GM12878 (cell line): ENCODE data around the gene LHFPL3.

Experiments used
- CTCF ChIP-seq, 3 experiments: IDR thresholded peaks in 2 of 3; conservative IDR thresholded peaks in 1 of 3; 2 replicates each; pipeline ENCODE4 v1.5.1; 2011; ENCODE audit warnings: low read depth in 3 of 3, low read length in 3 of 3, mild to moderate bottlenecking in 3 of 3, control low read depth in 2 of 3, moderate library complexity in 2 of 3, inconsistent platforms in 1 of 3, mixed read lengths in 1 of 3; ENCODE audit not compliant: control insufficient read depth in 2 of 3, insufficient read depth in 1 of 3; ENCODE audit errors: extremely low read depth in 1 of 3
- POLR2A ChIP-seq: IDR thresholded peaks from 2 replicates; pipeline ENCODE4 v1.6.1; 2011; ENCODE audit warnings: low read depth, mild to moderate bottlenecking, low read length
- RFX5 ChIP-seq: IDR thresholded peaks from 2 replicates; pipeline ENCODE4 v1.6.1; 2011; ENCODE audit warnings: low read depth, low read length, improper control_type of control experiment
- ZNF274 ChIP-seq: IDR thresholded peaks from one replicate; pipeline ENCODE4 v1.8.0; 2011; ENCODE audit not compliant: insufficient read length, insufficient read depth
- TF ChIP-seq, protein P1 (sequence below): fragments of 450-650 bp; conservative IDR thresholded peaks from 2 replicates; pipeline ENCODE4 v1.6.1; 2017; ENCODE audit warnings: mild to moderate bottlenecking, moderate library complexity

DNA sequence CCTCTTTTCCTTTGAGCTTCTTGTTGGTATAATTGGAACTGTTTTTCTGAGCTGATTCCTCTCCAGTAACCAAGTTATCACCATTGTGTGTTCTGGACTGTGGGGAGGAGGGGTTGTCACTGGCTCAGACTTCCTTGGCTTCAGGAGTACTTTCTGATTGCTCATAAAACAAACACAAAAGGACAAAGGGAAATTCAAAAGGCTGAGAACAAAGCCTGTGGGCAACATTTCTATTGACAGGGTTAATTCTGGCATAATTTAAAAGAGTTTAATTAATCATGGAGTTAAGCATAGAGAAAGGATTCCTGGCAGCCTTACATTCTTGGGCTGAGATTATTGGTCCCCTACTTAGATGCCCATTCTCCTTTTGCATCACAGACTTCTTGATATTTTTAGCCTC is 462.7 kb downstream of the LHFPL3 start:
- no peak for TF ChIP-seq ZNF274
- TF ChIP-seq, protein P1, sequence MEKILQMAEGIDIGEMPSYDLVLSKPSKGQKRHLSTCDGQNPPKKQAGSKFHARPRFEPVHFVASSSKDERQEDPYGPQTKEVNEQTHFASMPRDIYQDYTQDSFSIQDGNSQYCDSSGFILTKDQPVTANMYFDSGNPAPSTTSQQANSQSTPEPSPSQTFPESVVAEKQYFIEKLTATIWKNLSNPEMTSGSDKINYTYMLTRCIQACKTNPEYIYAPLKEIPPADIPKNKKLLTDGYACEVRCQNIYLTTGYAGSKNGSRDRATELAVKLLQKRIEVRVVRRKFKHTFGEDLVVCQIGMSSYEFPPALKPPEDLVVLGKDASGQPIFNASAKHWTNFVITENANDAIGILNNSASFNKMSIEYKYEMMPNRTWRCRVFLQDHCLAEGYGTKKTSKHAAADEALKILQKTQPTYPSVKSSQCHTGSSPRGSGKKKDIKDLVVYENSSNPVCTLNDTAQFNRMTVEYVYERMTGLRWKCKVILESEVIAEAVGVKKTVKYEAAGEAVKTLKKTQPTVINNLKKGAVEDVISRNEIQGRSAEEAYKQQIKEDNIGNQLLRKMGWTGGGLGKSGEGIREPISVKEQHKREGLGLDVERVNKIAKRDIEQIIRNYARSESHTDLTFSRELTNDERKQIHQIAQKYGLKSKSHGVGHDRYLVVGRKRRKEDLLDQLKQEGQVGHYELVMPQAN = no peak
- TF ChIP-seq RFX5 = no peak
- TF ChIP-seq POLR2A = no peak
- no peak for TF ChIP-seq CTCF (IDR thresholded peaks at IDR 0.05 in 2 of 3, conservative IDR thresholded peaks at IDR 0.05 in 1 of 3; ENCODE audit: control insufficient read depth in 2 of 3, extremely low read depth in 1 of 3, insufficient read depth in 1 of 3, low read depth in 3 of 3, low read length in 3 of 3)
